Progenitor cell of endocrine pancreas (in vitro differentiated cells): ENCODE data around the gene ARMC3. TPM values are rescaled to one million over a fixed set of nuclear protein-coding genes. Genes with fewer than 3 reads are reported as not detected.

Source experiments
- DNase-seq: peaks from one replicate; pipeline ENCODE4 v3.0.0; 2021; ENCODE audit warnings: low spot score; ENCODE audit not compliant: unreplicated experiment
- H3K27ac Mint-ChIP-seq: 2 replicates; pipeline ENCODE4 v1.8.0; 2021; ENCODE audit warnings: mild to moderate bottlenecking, moderate library complexity, mixed read lengths
- H3K27me3 Mint-ChIP-seq: 2 replicates; pipeline ENCODE4 v1.8.0; 2021; ENCODE audit warnings: mixed read lengths
- H3K36me3 Mint-ChIP-seq: 2 replicates; pipeline ENCODE4 v1.8.0; 2022; ENCODE audit warnings: mixed read lengths; ENCODE audit not compliant: insufficient read depth
- H3K4me1 Mint-ChIP-seq: 2 replicates; pipeline ENCODE4 v1.8.0; 2021; ENCODE audit warnings: low read depth, mixed read lengths
- H3K4me3 Mint-ChIP-seq: 2 replicates; pipeline ENCODE4 v1.8.0; 2021; ENCODE audit warnings: low read depth, mild to moderate bottlenecking, moderate library complexity, mixed read lengths
- H3K9me3 Mint-ChIP-seq: 2 replicates; pipeline ENCODE4 v1.8.0; 2021; ENCODE audit warnings: low read depth, mixed read lengths
- CTCF ChIP-seq: fragments of 200-600 bp; sonication (generic); IDR thresholded peaks from one replicate; pipeline ENCODE4 v1.5.0; 2021; ENCODE audit warnings: antibody characterized with exemption, mild to moderate bottlenecking; ENCODE audit not compliant: unreplicated experiment
- total RNA-seq: library from RNA; stranded (reverse); gene quantifications from 2 replicates; pipeline ENCODE4 v1.2.1, GENCODE V29; 2021

Gene ARMC3
- total RNA-seq, 1 donor from 2014 or later = 7.9 TPM

GRCh38 chr10:23081221-23081750 is 153.4 kb downstream of the ARMC3 start:
- no peak for TF ChIP-seq CTCF
- H3K9me3 Mint-ChIP-seq = peaks cover 5% of the 10 kb centered on the region
- peaks cover 1% of the 10 kb centered on the region for H3K36me3 Mint-ChIP-seq
- no peak overlapping the region for H3K27ac Mint-ChIP-seq
- H3K4me1 Mint-ChIP-seq = peaks cover 7% of the 10 kb centered on the region
- H3K27me3 Mint-ChIP-seq = no peaks in the 10 kb centered on the region
- no peak overlapping the region for H3K4me3 Mint-ChIP-seq
- no peak for DNase-seq

- no peak for DNase-seq
- no peak overlapping the region for H3K27ac Mint-ChIP-seq
- no peaks in the 10 kb centered on the region for H3K27me3 Mint-ChIP-seq
- H3K4me1 Mint-ChIP-seq = peaks cover 7% of the 10 kb centered on the region
- peaks cover 7% of the 10 kb centered on the region for H3K9me3 Mint-ChIP-seq
- TF ChIP-seq CTCF = peak; percentile 25
- H3K36me3 Mint-ChIP-seq = peaks cover 1% of the 10 kb centered on the region
- no peak overlapping the region for H3K4me3 Mint-ChIP-seq
Measured at GRCh38 chr10:23081891-23082290, 154.0 kb downstream of the ARMC3 start.

Other genes with a start within 250 kb of the ARMC3 start
- gene PIP4K2A, start 213.5 kb upstream of the ARMC3 start, total RNA-seq = 22.4 and 26.7 TPM in 2 replicates
- gene MSRB2, start 167.5 kb downstream of the ARMC3 start, total RNA-seq = 29.1 and 29.8 TPM in 2 replicates